ENCODE measurements around the gene CD33. TPM values are rescaled to one million over a fixed set of nuclear protein-coding genes. Genes with fewer than 3 reads are reported as not detected.

The CD33 gene
- total RNA-seq, 1 experiment from 2014 or later, result 0.35 TPM

- Histone ChIP-seq H2AFZ (ENCODE audit: low read length) (peak overlapping the region; percentile 25), H3K9ac (ENCODE audit: extremely low read depth, insufficient read length, low read length) (no peak overlapping the region), H3K4me2 (ENCODE audit: insufficient read depth, insufficient read length, low read length) (no peak overlapping the region), H4K20me1 (ENCODE audit: control insufficient read depth, insufficient read depth, insufficient read length) (no peaks in the 10 kb centered on the region), H2BK20ac (ENCODE audit: low read depth, low read length, poor library complexity, severe bottlenecking) (no peak overlapping the region), H3K4ac (ENCODE audit: low read depth, low read length) (no peak overlapping the region), H4K91ac (ENCODE audit: insufficient read length, low read depth, low read length) (no peak overlapping the region), H3K23ac (ENCODE audit: insufficient read length, low read depth, low read length) (no peak overlapping the region), H2BK15ac (ENCODE audit: low read depth, low read length) (no peak overlapping the region), H4K5ac (ENCODE audit: insufficient read length, low read depth, low read length) (no peak overlapping the region), H3K23me2 (ENCODE audit: insufficient read length, low read depth, low read length, poor library complexity, severe bottlenecking) (no peaks in the 10 kb centered on the region), H2BK120ac (ENCODE audit: low read depth, low read length, poor library complexity, severe bottlenecking) (no peak overlapping the region), H3K27me3 (ENCODE audit: insufficient read depth, low read length) (no peaks in the 10 kb centered on the region), H3K56ac (ENCODE audit: insufficient read length, low read depth, low read length) (no peak overlapping the region), H3K79me2 (ENCODE audit: insufficient read depth, low read length) (no peaks in the 10 kb centered on the region), H4K8ac (replicated peaks; ENCODE audit: insufficient read length, low read depth, low read length) (no peak overlapping the region), H3K18ac (ENCODE audit: insufficient read length, low read depth, low read length) (no peak overlapping the region), H3K9me3 (ENCODE audit: control insufficient read depth, low read depth, low read length) (no peaks in the 10 kb centered on the region), H2AK5ac (ENCODE audit: insufficient read length, low read length) (no peak overlapping the region), H3T11ph (ENCODE audit: low read length) (no peak overlapping the region), H2BK5ac (ENCODE audit: insufficient read length, low read length) (no peak overlapping the region), H3K79me1 (ENCODE audit: insufficient read depth, low read depth, low read length, poor library complexity, severe bottlenecking) (no peaks in the 10 kb centered on the region), H2BK12ac (ENCODE audit: insufficient read length, low read depth, low read length) (no peak overlapping the region), H3K4me1 (ENCODE audit: insufficient read depth, low read length) (peaks cover 2% of the 10 kb centered on the region; the same call in 1 of the 2 replicates), H3K14ac (ENCODE audit: insufficient read depth, low read length) (0 out of 2 replicates have a peak overlapping the region, but pooled peaks have one; percentile 42), H3K27ac (ENCODE audit: insufficient read length, low read depth, low read length) (no peak overlapping the region)
- H3K4me3 Mint-ChIP-seq, result no peak overlapping the region
- peaks cover 0 to 4% (median 0%) of the 10 kb centered on the region in 3 experiments; a peak in 2 of 7 replicates for H3K36me3 Mint-ChIP-seq (ENCODE audit: insufficient read depth in 1 of 3, low read depth in 3 of 3)
- peaks cover 12 to 14% of the 10 kb centered on the region in 2 experiments for H3K4me1 Mint-ChIP-seq
- H3K27me3 Mint-ChIP-seq (ENCODE audit: low read depth), result no peaks in the 10 kb centered on the region; the same call in 1 of the 2 replicates
- no CpG with 5 or more reads among the region's 6 CpGs for WGBS (ENCODE audit: extremely low coverage, insufficient read length, low lambda C conversion rate)
- peak overlapping the region in 2 of 3 experiments; percentile 62 to 63; a peak in 2 of 7 replicates for H3K27ac Mint-ChIP-seq
- no peak for DNase-seq
- H3K9me3 Mint-ChIP-seq, result peaks cover 3 to 4% of the 10 kb centered on the region in 2 experiments; a peak in 3 of 5 replicates
- TF ChIP-seq, protein P1, sequence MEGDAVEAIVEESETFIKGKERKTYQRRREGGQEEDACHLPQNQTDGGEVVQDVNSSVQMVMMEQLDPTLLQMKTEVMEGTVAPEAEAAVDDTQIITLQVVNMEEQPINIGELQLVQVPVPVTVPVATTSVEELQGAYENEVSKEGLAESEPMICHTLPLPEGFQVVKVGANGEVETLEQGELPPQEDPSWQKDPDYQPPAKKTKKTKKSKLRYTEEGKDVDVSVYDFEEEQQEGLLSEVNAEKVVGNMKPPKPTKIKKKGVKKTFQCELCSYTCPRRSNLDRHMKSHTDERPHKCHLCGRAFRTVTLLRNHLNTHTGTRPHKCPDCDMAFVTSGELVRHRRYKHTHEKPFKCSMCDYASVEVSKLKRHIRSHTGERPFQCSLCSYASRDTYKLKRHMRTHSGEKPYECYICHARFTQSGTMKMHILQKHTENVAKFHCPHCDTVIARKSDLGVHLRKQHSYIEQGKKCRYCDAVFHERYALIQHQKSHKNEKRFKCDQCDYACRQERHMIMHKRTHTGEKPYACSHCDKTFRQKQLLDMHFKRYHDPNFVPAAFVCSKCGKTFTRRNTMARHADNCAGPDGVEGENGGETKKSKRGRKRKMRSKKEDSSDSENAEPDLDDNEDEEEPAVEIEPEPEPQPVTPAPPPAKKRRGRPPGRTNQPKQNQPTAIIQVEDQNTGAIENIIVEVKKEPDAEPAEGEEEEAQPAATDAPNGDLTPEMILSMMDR (conservative IDR thresholded peaks at IDR 0.05), result no peak
Measured at GRCh38 chr19:51258165-51259160, 33.6 kb downstream of the CD33 start.

Data from H9 (cell line).